Activated CD4-positive, CD25-positive, alpha-beta regulatory T cell treated with anti-CD3 and anti-CD28 coated beads, Interleukin-2, amount 50 U/mL, for 72 hours (primary cell): ENCODE measurements around the gene PARP12.

Experiments
- DNase-seq: peaks from one replicate; pipeline ENCODE4 v3.0.0; 2021

Gene PARP12

GRCh38 chr7:140010194-140010895 is 52.4 kb downstream of the PARP12 start:
- no peak for DNase-seq

- DNase-seq: no peak
Measured at GRCh38 chr7:140009735-140010134, 53.0 kb downstream of the PARP12 start.

- DNase-seq: no peak
Measured at GRCh38 chr7:140008755-140009610, 53.8 kb downstream of the PARP12 start.

GRCh38 chr7:140007051-140007690 is 55.6 kb downstream of the PARP12 start:
- no peak for DNase-seq

GRCh38 chr7:140006600-140006999 is 56.2 kb downstream of the PARP12 start:
- DNase-seq: no peak

- no peak for DNase-seq
Measured at GRCh38 chr7:140005754-140006503, 56.8 kb downstream of the PARP12 start.

GRCh38 chr7:140005341-140005740 is 57.4 kb downstream of the PARP12 start:
- DNase-seq: no peak

GRCh38 chr7:140004672-140005071 is 58.1 kb downstream of the PARP12 start:
- no peak for DNase-seq

GRCh38 chr7:140003913-140004382 is 58.8 kb downstream of the PARP12 start:
- DNase-seq: no peak

GRCh38 chr7:140000666-140001268 is 62.0 kb downstream of the PARP12 start:
- no peak for DNase-seq

GRCh38 chr7:139999516-139999915 is 63.2 kb downstream of the PARP12 start:
- no peak for DNase-seq

- DNase-seq: no peak
Measured at GRCh38 chr7:139998572-139998971, 64.2 kb downstream of the PARP12 start.

GRCh38 chr7:139995017-139995915 is 67.5 kb downstream of the PARP12 start:
- no peak for DNase-seq

- no peak for DNase-seq
Measured at GRCh38 chr7:139994356-139994755, 68.4 kb downstream of the PARP12 start.

- no peak for DNase-seq
Measured at GRCh38 chr7:139993592-139993991, 69.2 kb downstream of the PARP12 start.

- DNase-seq: no peak
Measured at GRCh38 chr7:139993169-139993568, 69.6 kb downstream of the PARP12 start.

- no peak for DNase-seq
Measured at GRCh38 chr7:139992353-139993044, 70.3 kb downstream of the PARP12 start.

GRCh38 chr7:139991911-139992310 is 70.8 kb downstream of the PARP12 start:
- no peak for DNase-seq

GRCh38 chr7:139991269-139991666 is 71.5 kb downstream of the PARP12 start:
- DNase-seq: no peak

- DNase-seq: no peak
Measured at GRCh38 chr7:139990571-139991268, 72.0 kb downstream of the PARP12 start.
